Right cardiac atrium (tissue), 5 donors: ENCODE measurements around the gene HNF4A. TPM values are rescaled to one million over a fixed set of nuclear protein-coding genes. Genes with fewer than 3 reads are reported as not detected.
"Not testable (repeated sequence)": the region's sequence is repeated elsewhere in the genome, so short reads cannot be mapped to it uniquely, and the experiment has no call there.

ENCODE experiments used
- ATAC-seq, 2 donors: fragments of 200-7000 bp; cut with Tn5 transposase; one replicate each; pipeline versions ENCODE4 v1.8.0 to v1.9.1; 2020; ENCODE audit warnings: moderate library complexity in 2 of 2, mild to moderate bottlenecking in 1 of 2
- DNase-seq, 3 donors: peaks; one replicate each; pipeline ENCODE4 v3.0.0-alpha.2; 2020
- H3K27ac ChIP-seq: one replicate; pipeline ENCODE4 v1.5.1; 2013; ENCODE audit warnings: mild to moderate bottlenecking, low read length, control low read depth, moderate library complexity
- H3K27me3 ChIP-seq: one replicate; pipeline ENCODE4 v1.6.1; 2013; ENCODE audit not compliant: control insufficient read depth, insufficient read depth
- H3K4me1 ChIP-seq: one replicate; pipeline ENCODE4 v1.6.1; 2013; ENCODE audit warnings: low read length; ENCODE audit not compliant: control insufficient read depth, insufficient read depth
- H3K4me3 ChIP-seq: one replicate; pipeline ENCODE4 v1.5.1; 2013; ENCODE audit warnings: low read length, control low read depth
- H3K9me3 ChIP-seq: one replicate; pipeline ENCODE4 v1.6.1; 2013; ENCODE audit warnings: low read length; ENCODE audit not compliant: control insufficient read depth
- WGBS: extraction: QIAGEN DNeasy Blood & Tissue Kit; methylation state at CpG from one replicate; pipeline ENCODE4 v1.1.7; 2013; 5-methylcytosine and 5-hydroxymethylcytosine counted together
- intact Hi-C, 4 donors: fragments of 100-400 bp; cut with DNase I; formaldehyde crosslinking; loops; one replicate each; pipeline versions ENCODE4 v1.11.0 to v1.14.0; 2022 to 2023
- polyA plus RNA-seq: library from polyadenylated mRNA; stranded (reverse); fragments of 200-250 nt; gene quantifications from one replicate; pipeline ENCODE4 v1.2.3, GENCODE V29; 2013
- total RNA-seq, 4 donors: library from RNA; stranded (reverse); fragmentation: NEBNext Ultra II Directional; extraction: Animal tissue kit (Norgen Biotek cat#: 25700); gene quantifications; one replicate each; pipeline ENCODE4 v1.2.1, GENCODE V29; 2021
- donor health status: healthy with polysubstance abuse.
- donor health status: DM: no; HTN: yes; CAD: no.
- donor health status: DM: no; HTN: no; CAD: no.
- donor health status: DM: no; HTN: yes; CAD: no; lungs with severe emphysema.
- donor health status: DM: yes; HTN: yes; CAD: no.

Gene HNF4A
- total and polyA plus RNA-seq, 5 donors, result 0.07 to 0.08 TPM; not detected in 3

DNA sequence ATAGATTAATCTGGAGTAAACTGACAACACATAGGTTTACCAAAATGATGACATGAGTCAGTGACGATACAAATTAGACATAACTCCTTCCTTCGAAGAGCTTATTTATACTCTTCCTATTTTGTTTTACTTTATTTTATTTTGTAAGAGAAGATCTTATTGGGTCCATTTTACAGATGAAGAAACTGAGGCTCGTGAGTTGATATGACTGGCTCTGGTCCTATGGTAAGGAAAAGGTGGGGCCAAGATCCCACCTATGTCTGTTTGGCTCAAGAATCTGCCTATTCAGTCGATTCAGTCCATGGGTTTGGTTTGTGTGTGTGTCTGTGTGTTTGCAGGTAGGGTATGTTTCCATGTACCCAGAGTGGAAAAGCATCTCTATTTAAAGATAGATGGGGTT, 27.1 kb upstream of the HNF4A start:
- Histone ChIP-seq H3K27ac (no peak overlapping the region), H3K27me3 (no peaks in the 10 kb centered on the region), H3K4me3 (no peak overlapping the region), H3K4me1 (no peaks in the 10 kb centered on the region), H3K9me3 (no peaks in the 10 kb centered on the region)
- intact Hi-C loops, result no loop called here
- DNase-seq (no peak), ATAC-seq (no peak)
- 81% methylated on average over 4 of the region's 4 CpGs for WGBS

GRCh38 chr20:44331201-44331600, 24.3 kb upstream of the HNF4A start:
- no peak overlapping the region for H3K4me3 ChIP-seq
- H3K4me1 ChIP-seq, result no peaks in the 10 kb centered on the region
- no peaks in the 10 kb centered on the region for H3K27me3 ChIP-seq
- ATAC-seq (no peak), DNase-seq (no peak)
- no peak overlapping the region for H3K27ac ChIP-seq
- WGBS, result 86% methylated on average over 2 of the region's 2 CpGs
- intact Hi-C loops, result no loop called here
- no peaks in the 10 kb centered on the region for H3K9me3 ChIP-seq

GRCh38 chr20:44334306-44334705, 21.2 kb upstream of the HNF4A start:
- DNase-seq, result no peak
- H3K27me3 ChIP-seq, result no peaks in the 10 kb centered on the region
- ATAC-seq, result no peak
- 41% methylated on average over 8 of the region's 8 CpGs for WGBS
- intact Hi-C loops, result no loop called here
- no peak overlapping the region for H3K4me3 ChIP-seq
- no peaks in the 10 kb centered on the region for H3K9me3 ChIP-seq
- no peaks in the 10 kb centered on the region for H3K4me1 ChIP-seq
- no peak overlapping the region for H3K27ac ChIP-seq

DNA sequence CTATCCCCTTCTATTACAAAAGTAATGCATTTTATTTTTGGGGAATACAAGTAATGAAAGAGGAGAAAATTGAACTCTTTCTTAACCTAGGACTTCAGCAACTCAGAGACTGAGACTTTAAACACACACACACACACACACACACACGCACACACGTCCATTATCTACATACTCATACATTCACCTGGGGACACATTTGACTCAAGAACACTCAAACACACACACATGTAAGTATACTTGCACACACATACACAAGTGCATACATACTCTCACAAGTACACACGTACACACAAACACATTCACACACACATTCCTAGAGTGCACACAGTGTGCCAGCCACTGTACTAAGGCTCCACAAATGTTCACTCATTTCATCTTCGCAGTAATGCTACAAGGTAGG, 20.8 kb upstream of the HNF4A start:
- no peak for ATAC-seq
- H3K4me3 ChIP-seq, result no peak overlapping the region
- H3K4me1 ChIP-seq, result no peaks in the 10 kb centered on the region
- WGBS, result 75% methylated on average over 4 of the region's 4 CpGs
- no peak for DNase-seq
- intact Hi-C loops, result no loop called here
- H3K27ac ChIP-seq, result no peak overlapping the region
- H3K9me3 ChIP-seq, result no peaks in the 10 kb centered on the region
- no peaks in the 10 kb centered on the region for H3K27me3 ChIP-seq

- WGBS, result 78% methylated on average over 2 of the region's 2 CpGs
- ATAC-seq (no peak), DNase-seq (no peak)
- Histone ChIP-seq H3K27me3 (no peaks in the 10 kb centered on the region), H3K27ac (no peak overlapping the region), H3K4me3 (no peak overlapping the region), H3K9me3 (no peaks in the 10 kb centered on the region), H3K4me1 (no peaks in the 10 kb centered on the region)
- intact Hi-C loops, result no loop called here
Measured at GRCh38 chr20:44335675-44336074, 19.8 kb upstream of the HNF4A start.

- DNase-seq (no peak), ATAC-seq (no peak)
- no peaks in the 10 kb centered on the region for H3K4me1 ChIP-seq
- no peaks in the 10 kb centered on the region for H3K27me3 ChIP-seq
- WGBS, result 38% methylated on average over 15 of the region's 15 CpGs
- no peak overlapping the region for H3K27ac ChIP-seq
- H3K9me3 ChIP-seq, result no peaks in the 10 kb centered on the region
- no peak overlapping the region for H3K4me3 ChIP-seq
- intact Hi-C loops, result no loop called here
Measured at GRCh38 chr20:44336086-44336485, 19.4 kb upstream of the HNF4A start.

DNA sequence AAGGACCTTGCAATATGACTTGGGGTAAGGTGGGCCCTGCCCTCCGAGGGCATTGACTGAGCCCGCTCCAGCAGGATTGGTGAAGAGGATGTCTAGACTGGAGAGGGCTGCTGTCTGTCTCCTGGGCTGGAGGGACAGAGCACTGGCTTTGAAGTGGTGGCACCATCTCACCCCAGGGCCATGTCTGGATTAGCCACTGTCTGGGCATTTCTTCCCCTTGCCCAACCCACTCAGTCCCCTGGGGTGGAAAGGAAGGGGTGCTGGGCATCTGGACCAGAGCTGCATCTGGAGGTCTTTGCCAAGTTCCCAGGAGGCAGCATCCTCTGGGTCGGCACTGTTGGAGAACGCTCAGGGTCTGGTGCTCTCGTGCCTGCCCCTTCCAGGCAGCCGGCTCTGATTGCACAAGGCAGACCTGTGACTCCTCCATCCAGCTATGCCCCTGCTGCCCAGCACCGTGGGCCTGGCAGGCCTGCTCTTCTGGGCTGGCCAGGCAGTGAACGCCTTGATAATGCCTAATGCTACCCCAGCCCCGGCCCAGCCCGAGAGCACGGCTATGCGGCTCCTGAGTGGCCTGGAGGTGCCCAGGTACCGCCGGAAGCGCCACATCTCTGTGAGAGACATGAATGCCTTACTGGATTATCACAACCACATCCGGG, 18.6 kb upstream of the HNF4A start, which contains the start of gene R3HDML:
TSS of gene R3HDML (plus strand) at position 319 of the 656 bp plus-strand sequence. CDS start at position 434, 115 bp downstream.
- H3K4me3 ChIP-seq, result no peak within 1 kb of the TSS
- whole genome bisulfite sequencing, result 84% methylated on average over 16 of the region's 16 CpGs
- DNase-seq (no peak), ATAC-seq (no peak)
- intact Hi-C loops, result no loop called here
- H3K27me3 ChIP-seq, result no peaks in the 10 kb centered on the region
- H3K27ac ChIP-seq, result no peak within 1 kb of the TSS
- no peaks in the 10 kb centered on the region for H3K9me3 ChIP-seq
- no peaks in the 10 kb centered on the region for H3K4me1 ChIP-seq

DNA sequence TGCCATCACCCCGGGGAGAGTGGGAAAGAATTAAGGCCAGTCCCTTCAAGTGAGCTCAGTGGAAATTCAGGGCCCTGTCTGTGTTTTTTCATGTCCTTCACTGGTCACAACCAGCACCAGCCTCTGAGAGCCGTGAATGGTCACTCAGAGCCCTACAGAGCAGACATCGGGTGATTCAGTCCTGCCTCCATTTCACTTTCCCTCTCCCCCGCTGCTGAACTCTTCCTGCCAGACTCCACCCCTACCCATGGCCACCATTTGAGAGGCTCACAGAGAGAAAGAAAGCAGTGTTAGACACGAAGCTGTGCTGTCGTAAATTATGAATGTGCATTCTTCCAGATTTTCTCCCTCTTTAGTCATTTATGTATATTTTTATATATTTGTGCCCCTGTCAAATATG, 13.3 kb upstream of the HNF4A start:
- Histone ChIP-seq H3K9me3 (no peaks in the 10 kb centered on the region), H3K4me1 (no peaks in the 10 kb centered on the region), H3K27me3 (no peaks in the 10 kb centered on the region), H3K27ac (peak overlapping the region; percentile 36), H3K4me3 (no peak overlapping the region)
- ATAC-seq (peak; percentile 32 to 64), DNase-seq (no peak)
- intact Hi-C loops, result no loop called here
- 42% methylated on average over 6 of the region's 6 CpGs for WGBS

- Histone ChIP-seq H3K9me3 (no peaks in the 10 kb centered on the region), H3K4me1 (no peaks in the 10 kb centered on the region), H3K27me3 (no peaks in the 10 kb centered on the region), H3K4me3 (no peak overlapping the region), H3K27ac (no peak overlapping the region)
- intact Hi-C loops, result no loop called here
- no peak for ATAC-seq
- no peak for DNase-seq
- WGBS, result 82% methylated on average over 12 of the region's 12 CpGs
Measured at GRCh38 chr20:44343162-44343675, 12.3 kb upstream of the HNF4A start.

- DNase-seq (no peak), ATAC-seq (no peak)
- Histone ChIP-seq H3K9me3 (no peaks in the 10 kb centered on the region), H3K4me1 (no peaks in the 10 kb centered on the region), H3K27me3 (no peaks in the 10 kb centered on the region), H3K4me3 (no peak overlapping the region), H3K27ac (no peak overlapping the region)
- WGBS, result 84% methylated on average over 4 of the region's 4 CpGs
- intact Hi-C loops, result no loop called here
Measured at GRCh38 chr20:44344723-44345122, 10.8 kb upstream of the HNF4A start.

DNA sequence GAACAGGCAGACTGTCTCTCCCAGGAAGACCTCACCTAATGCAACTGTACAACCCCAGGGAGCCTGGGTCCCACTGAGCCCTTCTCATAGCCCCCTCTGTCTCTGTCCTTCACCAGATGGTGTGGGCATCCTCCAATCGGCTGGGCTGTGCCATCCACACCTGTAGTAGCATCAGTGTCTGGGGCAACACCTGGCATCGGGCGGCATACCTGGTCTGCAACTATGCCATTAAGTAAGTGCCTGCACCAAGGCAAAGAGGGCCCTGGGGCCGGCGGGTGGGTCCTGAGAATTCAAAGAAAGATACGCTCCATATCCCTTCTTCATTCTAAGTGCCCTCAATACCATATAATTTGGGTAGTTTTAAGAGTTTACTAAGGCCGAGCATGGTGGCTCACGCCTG, 10.4 kb upstream of the HNF4A start:
- 94% methylated on average over 8 of the region's 8 CpGs for WGBS
- H3K9me3 ChIP-seq, result no peaks in the 10 kb centered on the region
- DNase-seq (no peak), ATAC-seq (no peak)
- H3K4me1 ChIP-seq, result no peaks in the 10 kb centered on the region
- no peak overlapping the region for H3K27ac ChIP-seq
- no peaks in the 10 kb centered on the region for H3K27me3 ChIP-seq
- intact Hi-C loops, result no loop called here
- H3K4me3 ChIP-seq, result no peak overlapping the region

DNA sequence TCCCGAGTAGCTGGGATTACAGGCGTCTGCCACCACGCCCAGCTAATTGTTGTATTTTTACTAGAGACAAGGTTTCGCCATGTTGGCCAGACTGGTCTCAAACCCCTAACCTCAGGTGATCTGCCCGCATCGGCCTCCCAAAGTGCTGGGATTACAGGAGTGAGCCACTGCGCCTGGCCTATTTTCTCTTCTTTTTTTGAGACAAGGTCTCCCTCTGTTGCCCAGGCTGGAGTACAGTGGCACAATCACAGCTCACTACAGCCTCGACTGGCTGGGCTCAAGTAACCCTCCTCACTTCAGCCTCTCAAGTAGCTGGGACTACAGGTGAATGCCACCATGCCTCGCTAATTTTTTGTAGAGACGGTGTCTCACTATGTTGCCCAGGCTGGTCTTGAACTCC, 9.6 kb upstream of the HNF4A start:
- ATAC-seq, H3K9me3 ChIP-seq, H3K27ac ChIP-seq, DNase-seq, H3K4me3 ChIP-seq, H3K4me1 ChIP-seq, intact Hi-C loops, H3K27me3 ChIP-seq: not testable (repeated sequence)
- 86% methylated on average over 10 of the region's 10 CpGs for WGBS
